Stimulated activated CD4-positive, alpha-beta T cell treated with anti-CD3 and anti-CD28 coated beads, Interleukin-15, amount 100 ng/mL, for 48 hours (primary cell): Measurements from ENCODE around the gene IRS2.

Experiments
- DNase-seq, 2 donors: peaks; one replicate each; pipeline ENCODE4 v3.0.0-alpha.2; 2020; ENCODE audit warnings: low read depth in 2 of 2

The IRS2 gene

GRCh38 chr13:109779876-109780510 lies 6.4 kb downstream of the IRS2 start:
- DNase-seq: no peak

GRCh38 chr13:109779074-109779473 lies 7.3 kb downstream of the IRS2 start:
- no peak for DNase-seq

GRCh38 chr13:109778102-109778542 lies 8.3 kb downstream of the IRS2 start:
- DNase-seq: no peak

- no peak for DNase-seq
Observed at GRCh38 chr13:109776575-109776974, 9.8 kb downstream of the IRS2 start.

DNA sequence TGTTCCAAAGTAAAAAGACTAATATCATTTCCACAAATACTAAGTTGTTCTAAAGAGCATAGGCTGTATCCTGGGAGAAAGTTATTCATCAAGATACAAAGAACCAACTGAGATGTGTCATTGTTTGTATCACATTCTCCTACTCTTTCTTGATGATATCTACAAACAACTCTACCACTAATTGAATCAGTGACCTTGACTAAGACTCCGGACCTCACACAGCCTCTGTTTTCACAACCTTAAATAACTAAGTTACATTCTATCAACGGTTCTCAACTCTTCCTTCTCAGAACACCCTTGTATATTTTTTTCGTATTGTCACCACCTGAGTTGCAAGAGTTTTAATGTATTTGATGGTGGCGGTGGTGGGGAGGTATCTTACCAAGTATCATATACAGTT lies 12.6 kb downstream of the IRS2 start:
- no peak for DNase-seq

- DNase-seq: no peak
Observed at GRCh38 chr13:109773276-109773675, 13.1 kb downstream of the IRS2 start.

DNA sequence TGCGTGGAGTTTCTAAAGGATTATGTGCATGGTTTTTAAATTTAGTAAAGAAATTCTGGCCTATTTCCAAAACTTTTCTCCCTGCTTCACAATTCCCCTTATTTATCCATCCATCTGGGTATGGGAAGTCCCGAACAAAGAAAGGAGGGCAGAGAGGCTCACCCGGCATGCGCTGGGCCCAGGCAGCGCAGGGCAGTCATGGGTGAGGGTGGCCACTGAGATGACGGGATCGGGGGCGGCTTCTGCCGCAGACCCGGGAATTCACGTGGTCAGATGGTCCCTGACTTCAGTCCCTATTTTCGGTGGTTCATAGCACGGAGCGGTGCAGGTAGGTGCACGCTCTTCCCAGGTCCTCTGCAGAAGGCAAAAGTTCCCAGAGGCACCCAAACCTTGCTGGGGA lies 14.5 kb downstream of the IRS2 start:
- DNase-seq: no peak

DNA sequence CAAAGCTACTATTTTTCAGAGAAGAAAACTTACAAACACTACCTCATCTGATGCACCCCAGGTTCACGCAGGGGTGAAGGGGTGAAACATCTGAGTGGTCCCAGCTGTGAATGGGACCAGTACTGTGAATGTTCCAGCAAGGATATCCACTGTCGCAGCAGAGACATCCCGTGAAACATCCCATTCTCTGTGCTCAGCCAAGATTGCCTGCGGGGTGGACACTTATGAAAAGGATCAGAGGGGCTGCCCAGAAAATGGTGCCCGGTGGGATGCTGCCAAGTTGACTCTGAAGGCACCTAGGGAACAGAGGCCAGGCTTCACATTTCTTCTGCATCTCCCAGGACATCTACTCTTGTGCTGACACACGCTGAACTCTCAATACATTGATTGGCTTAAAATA lies 15.9 kb downstream of the IRS2 start:
- DNase-seq: no peak

GRCh38 chr13:109769921-109770320 lies 16.5 kb downstream of the IRS2 start:
- DNase-seq: no peak

DNA sequence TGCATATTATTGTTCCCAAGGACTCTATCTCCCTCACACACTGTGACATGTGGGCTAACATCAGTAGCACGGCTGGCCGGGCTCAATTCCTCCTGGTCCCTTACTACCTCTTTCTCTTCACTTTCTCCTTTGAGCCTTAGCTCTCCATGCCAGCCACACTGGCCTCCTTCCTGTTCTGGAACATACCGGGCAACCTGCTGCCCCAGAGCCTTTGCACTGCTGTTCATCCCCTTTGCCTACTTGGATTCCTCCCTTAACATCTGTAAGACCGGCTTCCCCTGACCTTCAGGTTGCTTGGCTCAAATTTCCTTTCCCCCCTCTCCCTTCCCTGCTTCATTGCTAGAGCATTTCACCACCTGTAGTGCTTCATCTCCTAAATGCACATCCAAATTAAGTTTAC lies 17.1 kb downstream of the IRS2 start:
- no peak for DNase-seq

DNA sequence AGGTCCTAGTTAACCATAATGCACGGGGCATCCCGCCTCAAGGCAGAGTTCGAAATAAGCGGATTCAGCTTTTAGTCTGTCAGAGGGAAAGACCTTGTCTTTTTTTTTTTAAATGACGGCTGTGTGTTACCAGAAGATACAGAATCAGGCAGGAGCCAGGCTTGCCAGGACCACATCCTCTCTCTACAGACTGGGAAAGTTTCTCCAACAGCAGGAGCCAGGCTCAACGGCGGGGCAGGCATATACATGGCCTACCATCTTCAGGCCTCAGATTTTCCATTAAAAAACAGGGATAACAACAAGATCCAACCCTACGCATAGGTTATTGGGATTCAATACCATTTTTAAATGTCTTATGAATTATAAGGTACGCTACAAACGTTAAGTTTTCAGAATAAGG lies 17.8 kb downstream of the IRS2 start:
- DNase-seq: no peak

DNA sequence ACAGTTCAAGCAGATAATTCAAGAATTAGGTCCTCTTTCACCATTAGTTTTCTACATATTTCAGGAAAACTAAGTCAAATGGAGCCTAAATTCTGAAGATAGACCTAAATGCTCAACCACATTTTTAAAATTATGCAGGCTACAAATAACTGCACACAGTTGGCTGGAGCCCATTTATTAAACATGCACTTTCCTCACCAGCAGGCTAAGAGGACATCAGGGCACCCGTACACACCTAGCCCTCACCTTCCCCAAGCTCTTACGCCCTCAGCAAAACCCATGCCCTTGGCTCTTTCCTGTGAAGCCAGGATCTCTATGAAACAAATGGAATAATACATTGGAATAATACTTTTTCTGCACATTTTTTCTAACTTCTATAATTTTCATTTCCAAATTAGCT lies 18.2 kb downstream of the IRS2 start:
- no peak for DNase-seq

GRCh38 chr13:109767023-109767422 lies 19.4 kb downstream of the IRS2 start:
- no peak for DNase-seq

GRCh38 chr13:109764470-109765291 lies 21.7 kb downstream of the IRS2 start:
- no peak for DNase-seq

- DNase-seq: no peak
Observed at GRCh38 chr13:109764045-109764444, 22.3 kb downstream of the IRS2 start.

DNA sequence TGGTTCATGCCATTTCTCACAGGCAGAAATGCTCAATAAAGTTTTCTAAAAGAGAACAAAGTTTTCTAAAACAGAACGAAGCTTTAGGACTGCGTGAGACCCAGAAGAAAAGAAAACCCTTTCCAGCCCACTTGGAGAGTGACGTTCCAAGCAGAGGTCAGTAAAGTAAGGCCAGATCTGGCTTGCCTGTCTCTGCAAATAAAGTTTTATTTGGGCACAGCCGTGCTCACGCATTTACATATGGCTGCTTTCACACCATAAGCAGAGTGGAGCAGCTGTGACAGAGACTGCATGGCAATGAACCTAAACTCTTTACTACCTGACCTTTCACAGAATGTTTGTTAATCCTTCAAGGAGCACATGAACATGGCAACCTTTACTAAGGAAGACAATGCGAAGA lies 23.6 kb downstream of the IRS2 start:
- no peak for DNase-seq

DNA sequence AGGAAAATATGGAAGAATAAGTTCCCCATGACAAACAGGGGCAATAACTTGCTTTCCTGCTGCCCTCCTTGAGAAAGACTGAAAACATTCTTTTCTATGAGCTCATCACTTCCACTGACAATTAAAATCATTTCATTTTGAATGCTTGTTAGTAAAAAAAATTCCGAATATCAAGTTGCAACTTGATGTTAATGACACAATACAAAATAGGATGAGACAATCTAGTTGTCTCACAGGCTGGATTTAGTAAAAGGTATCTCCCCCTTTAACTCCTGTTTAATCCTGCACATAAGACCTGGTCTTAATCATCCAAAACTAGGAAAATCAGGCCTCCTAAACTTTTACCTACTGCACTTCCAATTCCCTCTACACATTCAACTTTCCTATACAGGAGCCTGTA lies 24.7 kb downstream of the IRS2 start:
- DNase-seq: no peak

DNA sequence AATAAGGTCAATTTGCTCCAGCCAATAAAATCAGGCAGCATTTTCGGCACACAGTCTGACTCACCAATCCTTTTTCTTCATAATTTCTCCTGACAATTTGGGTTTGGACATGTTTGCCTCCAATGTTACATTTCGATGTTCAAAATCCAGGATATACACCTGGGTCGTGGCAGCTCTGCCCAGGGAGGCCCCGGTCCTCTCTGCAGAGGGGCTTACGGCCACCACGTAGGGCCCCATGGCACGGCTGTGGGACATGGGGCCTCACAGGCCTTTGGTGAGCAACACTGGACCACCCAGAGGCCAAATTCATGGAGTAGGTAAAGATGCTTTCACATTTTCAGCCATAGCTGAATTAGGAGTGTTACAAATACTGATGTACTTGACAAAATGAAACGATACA lies 25.4 kb downstream of the IRS2 start:
- DNase-seq: no peak

DNA sequence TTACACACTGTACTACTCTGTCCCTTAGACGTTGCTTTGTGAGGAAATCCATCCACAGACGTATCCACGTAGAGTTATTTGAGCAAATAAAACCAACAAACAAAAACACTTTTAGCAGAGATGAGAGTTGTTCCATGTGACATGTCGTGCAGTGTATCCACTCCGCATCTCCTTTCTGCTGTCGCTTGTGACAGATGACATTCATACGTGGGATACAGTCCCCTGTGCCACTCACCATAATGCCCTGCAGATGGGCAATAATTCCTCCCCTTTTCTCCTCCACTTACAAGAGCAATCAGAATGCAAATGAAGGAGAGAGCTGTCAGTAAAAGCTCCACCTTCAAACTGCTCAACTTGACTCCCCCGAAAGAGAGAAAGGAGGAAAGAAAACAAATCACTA lies 26.0 kb downstream of the IRS2 start:
- no peak for DNase-seq

DNA sequence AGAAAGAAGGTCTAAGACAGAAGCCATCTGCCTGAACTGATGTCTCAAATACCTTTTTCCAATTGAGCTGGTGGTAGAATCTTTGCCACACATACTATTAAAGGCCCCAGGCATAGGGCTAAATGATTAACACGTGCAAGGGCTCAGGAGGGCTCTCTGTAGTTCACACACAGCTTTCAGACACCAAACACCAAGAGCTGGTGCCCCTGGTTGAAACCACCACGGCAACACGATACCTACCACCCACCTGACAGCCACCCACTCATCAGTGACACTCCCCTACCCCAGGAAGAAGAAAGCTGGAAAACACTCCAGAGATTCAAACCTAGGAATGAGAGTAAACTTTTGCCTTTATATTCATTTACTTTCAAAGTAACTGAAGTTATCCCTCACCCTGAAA lies 26.8 kb downstream of the IRS2 start:
- DNase-seq: no peak

GRCh38 chr13:109758937-109759480 lies 27.4 kb downstream of the IRS2 start:
- no peak for DNase-seq

- no peak for DNase-seq
Observed at GRCh38 chr13:109756778-109757177, 29.6 kb downstream of the IRS2 start.

GRCh38 chr13:109755997-109756396 lies 30.4 kb downstream of the IRS2 start:
- DNase-seq: no peak
